HCT116 (cell line): ENCODE measurements around the gene RBBP8NL. TPM values are rescaled to one million over a fixed set of nuclear protein-coding genes. Genes with fewer than 3 reads are reported as not detected.

Experiments used
- ATAC-seq: fragments of 200-7000 bp; cut with Tn5 transposase; 2 replicates; pipeline ENCODE4 v1.9.1; 2020; ENCODE audit warnings: mild to moderate bottlenecking, moderate library complexity
- BruUV-seq: library from RNA; stranded (reverse); fragments of 400-500 nt; replicated peaks from 2 replicates; lab custom pipeline; 2021; lab: Mats Ljungman, UMichigan
- CTCF ChIA-PET: fragments of 300-600 bp; sonication (Branson Sonifier 250); formaldehyde crosslinking; loops from one replicate; lab custom pipeline; 2021; ENCODE audit warnings: antibody characterized with exemption; lab: Charles Lee
- POLR2A ChIA-PET: fragments of 300-600, 350-600 bp; sonication (Branson Sonifier 250); formaldehyde crosslinking; loops from one replicate; lab custom pipeline; 2021; ENCODE audit warnings: antibody characterized with exemption; lab: Charles Lee
- RAD21 ChIA-PET, 2 experiments: fragments of 300-600 bp; sonication (Branson Sonifier 250); formaldehyde crosslinking; loops; one replicate each; lab custom pipeline; 2023; ENCODE audit warnings: low total read pairs in 2 of 2; ENCODE audit not compliant: uncharacterized antibody in 2 of 2, unreplicated experiment in 2 of 2, low non-redundant PET in 1 of 2; lab: Charles Lee
- DNase-seq: peaks from one replicate; pipeline ENCODE4 v3.0.0-alpha.2; 2010; ENCODE audit warnings: low read depth, low spot score
- H2AFZ ChIP-seq: fragments of 200-600 bp; shearing (Covaris generic), sonication (generic); 2 replicates; pipeline ENCODE4 v1.6.1; 2017; ENCODE audit warnings: low read depth, mixed run types, mixed read lengths, antibody characterized with exemption, low read length; ENCODE audit not compliant: poor library complexity, severe bottlenecking
- H3K27ac ChIP-seq: 2 replicates; pipeline ENCODE4 v1.5.1; 2012; ENCODE audit warnings: low read depth, low read length
- H3K27me3 ChIP-seq: fragments of 200-600 bp; sonication (generic); 2 replicates; pipeline ENCODE4 v1.6.1; 2016; ENCODE audit warnings: mixed run types, low read length, mixed read lengths; ENCODE audit not compliant: insufficient read depth
- H3K36me3 ChIP-seq, 2 experiments: fragments of 200-500 bp in 1 of 2; fragments of 200-600 bp in 1 of 2; sonication (Bioruptor generic) in 1 of 2; sonication (generic) in 1 of 2; 2 replicates each; pipeline versions ENCODE4 v1.5.1 to v1.6.1; 2014 to 2016; ENCODE audit warnings: low read length in 2 of 2, inconsistent platforms in 1 of 2, mixed read lengths in 1 of 2, mixed run types in 1 of 2; ENCODE audit not compliant: insufficient read depth in 2 of 2, control insufficient read depth in 1 of 2
- H3K4me1 ChIP-seq, 2 experiments: fragments of 200-600 bp in 1 of 2; sonication (generic) in 1 of 2; 2 replicates each; pipeline versions ENCODE4 v1.5.1 to v1.6.1; 2012 to 2017; ENCODE audit warnings: low read length in 2 of 2, inconsistent platforms in 1 of 2, mild to moderate bottlenecking in 1 of 2, mixed read lengths in 1 of 2, mixed run types in 1 of 2, moderate library complexity in 1 of 2; ENCODE audit not compliant: insufficient read depth in 2 of 2, control insufficient read depth in 1 of 2
- H3K4me2 ChIP-seq: fragments of 200-600 bp; sonication (generic); 2 replicates; pipeline ENCODE4 v1.6.1; 2017; ENCODE audit warnings: mixed run types, low read length, mixed read lengths
- H3K4me3 ChIP-seq, 2 experiments: fragments of 200-600 bp in 1 of 2; sonication (generic) in 1 of 2; replicated peaks in 1 of 2; 2 replicates each; pipeline ENCODE4 v1.5.1; 2011 to 2016; ENCODE audit warnings: low read length in 2 of 2, control low read depth in 1 of 2, low read depth in 1 of 2, mild to moderate bottlenecking in 1 of 2, mixed read lengths in 1 of 2, mixed run types in 1 of 2
- H3K79me2 ChIP-seq: fragments of 200-600 bp; sonication (generic); 2 replicates; pipeline ENCODE4 v1.6.1; 2017; ENCODE audit warnings: mild to moderate bottlenecking, mixed run types, low read length, moderate library complexity, mixed read lengths; ENCODE audit not compliant: insufficient read depth
- H3K9ac ChIP-seq: fragments of 200-600 bp; sonication (generic); 2 replicates; pipeline ENCODE4 v1.6.1; 2016; ENCODE audit warnings: low read length, mixed read lengths
- H3K9me2 ChIP-seq: fragments of 200-600 bp; sonication (generic), shearing (Covaris generic); 2 replicates; pipeline ENCODE4 v1.6.1; 2017; ENCODE audit warnings: mixed run types, mild to moderate bottlenecking, moderate library complexity; ENCODE audit not compliant: insufficient read depth
- H3K9me3 ChIP-seq, 2 experiments: fragments of 200-500 bp in 1 of 2; fragments of 200-600 bp in 1 of 2; sonication (Bioruptor generic) in 1 of 2; sonication (generic) in 1 of 2; 2 replicates each; pipeline ENCODE4 v1.6.1; 2014 to 2017; ENCODE audit warnings: low read length in 2 of 2, mixed read lengths in 2 of 2, inconsistent platforms in 1 of 2, low read depth in 1 of 2, mild to moderate bottlenecking in 1 of 2, mixed run types in 1 of 2, moderate library complexity in 1 of 2; ENCODE audit not compliant: control insufficient read depth in 1 of 2, insufficient read depth in 1 of 2
- H4K20me1 ChIP-seq: fragments of 200-600 bp; sonication (generic), shearing (Covaris generic); 2 replicates; pipeline ENCODE4 v1.6.1; 2017; ENCODE audit warnings: mixed run types, mild to moderate bottlenecking, moderate library complexity; ENCODE audit not compliant: insufficient read depth
- ATF3 ChIP-seq: IDR thresholded peaks from 2 replicates; pipeline ENCODE4 v1.6.1; 2012
- CBX3 ChIP-seq: IDR thresholded peaks from 2 replicates; pipeline ENCODE4 v1.6.1; 2012; ENCODE audit warnings: low read depth
- ELF1 ChIP-seq: IDR thresholded peaks from 2 replicates; pipeline ENCODE4 v1.6.1; 2012; ENCODE audit warnings: low read depth, borderline replicate concordance
- EZH2 ChIP-seq: fragments of 200-600 bp; sonication (generic); IDR thresholded peaks from 2 replicates; pipeline ENCODE4 v1.6.1; 2017; ENCODE audit warnings: antibody characterized with exemption, mixed run types
- JUND ChIP-seq: IDR thresholded peaks from 2 replicates; pipeline ENCODE4 v1.6.1; 2012
- POLR2A ChIP-seq: IDR thresholded peaks from 2 replicates; pipeline ENCODE4 v1.7.0; 2011; ENCODE audit warnings: borderline replicate concordance; ENCODE audit not compliant: insufficient read depth, insufficient read length; ENCODE audit errors: extremely low read depth
- POLR2AphosphoS5 ChIP-seq: IDR thresholded peaks from 2 replicates; pipeline ENCODE4 v1.6.1; 2011; ENCODE audit warnings: mild to moderate bottlenecking, low read depth, low read length, moderate library complexity
- RAD21 ChIP-seq: IDR thresholded peaks from 2 replicates; pipeline ENCODE4 v1.6.1; 2012; ENCODE audit warnings: low read depth, mild to moderate bottlenecking
- REST ChIP-seq: IDR thresholded peaks from 2 replicates; pipeline ENCODE4 v1.6.1; 2012; ENCODE audit warnings: low read depth
- SP1 ChIP-seq: IDR thresholded peaks from 2 replicates; pipeline ENCODE4 v1.6.1; 2012; ENCODE audit warnings: low read depth
- TCF7L2 ChIP-seq: IDR thresholded peaks from 2 replicates; pipeline ENCODE4 v1.7.0; 2011; ENCODE audit warnings: borderline replicate concordance, inconsistent platforms; ENCODE audit not compliant: insufficient read depth, insufficient read length; ENCODE audit errors: extremely low read depth
- YY1 ChIP-seq: IDR thresholded peaks from 2 replicates; pipeline ENCODE4 v1.6.1; 2011; ENCODE audit warnings: low read length, low read depth, moderate library complexity, mild to moderate bottlenecking; ENCODE audit not compliant: insufficient replicate concordance; ENCODE audit errors: extremely low read depth
- ZNF274 ChIP-seq: fragments of 200-500 bp; sonication (Bioruptor generic); IDR thresholded peaks from 2 replicates; pipeline ENCODE4 v1.6.1; 2014; ENCODE audit warnings: mild to moderate bottlenecking, low read depth, low read length, inconsistent platforms
- intact Hi-C: fragments of 100-400 bp; cut with micrococcal nuclease; formaldehyde crosslinking; loops from 2 replicates; pipeline ENCODE4 v1.10.0; 2022
- total RNA-seq: library from RNA; stranded (reverse); gene quantifications from one replicate; pipeline ENCODE4 v1.2.1, GENCODE V29; 2021; ENCODE audit not compliant: unreplicated experiment
- TF ChIP-seq, protein P1 (sequence below): IDR thresholded peaks from 2 replicates; pipeline ENCODE4 v1.6.1; 2012
- TF ChIP-seq, protein P2 (sequence below): IDR thresholded peaks from 2 replicates; pipeline ENCODE4 v1.6.1; 2011; ENCODE audit warnings: mild to moderate bottlenecking, low read length, moderate library complexity; ENCODE audit not compliant: insufficient replicate concordance; ENCODE audit errors: extremely low read depth

Gene RBBP8NL
- total RNA-seq, 1 experiment from 2014 or later = 0.59 TPM

GRCh38 chr20:62462976-62463592, 35.7 kb upstream of the RBBP8NL start:
- Histone ChIP-seq H3K9ac (no peak overlapping the region), H4K20me1 (no peaks in the 10 kb centered on the region), H3K9me2 (no peaks in the 10 kb centered on the region), H3K79me2 (no peaks in the 10 kb centered on the region), H3K4me1 (no peaks in the 10 kb centered on the region), H3K4me3 (no peak overlapping the region), H3K27me3 (no peaks in the 10 kb centered on the region), H3K9me3 (no peaks in the 10 kb centered on the region), H3K4me2 (no peak overlapping the region), H3K27ac (no peak overlapping the region), H3K36me3 (no peaks in the 10 kb centered on the region), H2AFZ (no peak overlapping the region)
- RAD21 ChIA-PET = no interaction called here
- ATAC-seq (no peak), DNase-seq (no peak)
- no TSS peak for BruUV-seq
- CTCF ChIA-PET = no interaction called here
- no peak for TF ChIP-seq POLR2A
- TF ChIP-seq ATF3 = no peak
- no peak for TF ChIP-seq JUND
- no peak for TF ChIP-seq CBX3
- TF ChIP-seq TCF7L2 = no peak
- intact Hi-C loops = no loop called here
- POLR2A ChIA-PET = no interaction called here

DNA sequence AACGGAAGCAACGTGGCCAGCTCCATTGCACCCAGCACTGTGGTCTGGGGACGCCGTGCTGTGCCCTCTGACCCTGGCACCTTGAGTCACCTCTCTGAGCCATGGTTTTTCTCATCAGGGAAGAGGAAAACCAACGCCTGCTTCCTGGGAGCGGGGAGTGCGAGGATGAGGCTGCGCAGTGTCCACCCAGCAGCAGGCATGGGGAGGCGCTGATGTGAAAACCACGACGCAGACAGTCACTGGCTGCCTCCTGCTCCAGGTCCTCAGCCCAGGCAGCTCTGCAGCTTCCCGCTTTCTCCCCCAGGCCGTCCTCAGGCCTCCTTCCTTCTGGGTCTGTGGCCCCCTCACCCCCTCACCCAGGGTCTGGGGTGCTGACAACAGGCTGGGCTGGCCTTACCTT, 34.5 kb upstream of the RBBP8NL start:
- POLR2A ChIA-PET = no interaction called here
- ATAC-seq = no peak
- Histone ChIP-seq H4K20me1 (no peaks in the 10 kb centered on the region), H3K9me2 (no peaks in the 10 kb centered on the region), H3K9me3 (no peaks in the 10 kb centered on the region), H3K4me1 (no peaks in the 10 kb centered on the region), H3K27me3 (no peaks in the 10 kb centered on the region), H3K9ac (no peak overlapping the region), H3K4me3 (no peak overlapping the region), H2AFZ (no peak overlapping the region), H3K4me2 (no peak overlapping the region), H3K27ac (no peak overlapping the region), H3K36me3 (no peaks in the 10 kb centered on the region), H3K79me2 (no peaks in the 10 kb centered on the region)
- CTCF ChIA-PET = no interaction called here
- no peak for DNase-seq
- intact Hi-C loops = no loop called here
- RAD21 ChIA-PET = no interaction called here
- BruUV-seq = no TSS peak
- TF ChIP-seq YY1 = no peak
- TF ChIP-seq ELF1 = no peak
- TF ChIP-seq, protein P1, sequence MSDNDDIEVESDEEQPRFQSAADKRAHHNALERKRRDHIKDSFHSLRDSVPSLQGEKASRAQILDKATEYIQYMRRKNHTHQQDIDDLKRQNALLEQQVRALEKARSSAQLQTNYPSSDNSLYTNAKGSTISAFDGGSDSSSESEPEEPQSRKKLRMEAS = no peak
- TF ChIP-seq REST = no peak
- no peak for TF ChIP-seq RAD21
- no peak for TF ChIP-seq CBX3
- TF ChIP-seq EZH2 = no peak
- TF ChIP-seq ZNF274 = no peak
- no peak for TF ChIP-seq JUND
- no peak for TF ChIP-seq SP1
- TF ChIP-seq, protein P2, sequence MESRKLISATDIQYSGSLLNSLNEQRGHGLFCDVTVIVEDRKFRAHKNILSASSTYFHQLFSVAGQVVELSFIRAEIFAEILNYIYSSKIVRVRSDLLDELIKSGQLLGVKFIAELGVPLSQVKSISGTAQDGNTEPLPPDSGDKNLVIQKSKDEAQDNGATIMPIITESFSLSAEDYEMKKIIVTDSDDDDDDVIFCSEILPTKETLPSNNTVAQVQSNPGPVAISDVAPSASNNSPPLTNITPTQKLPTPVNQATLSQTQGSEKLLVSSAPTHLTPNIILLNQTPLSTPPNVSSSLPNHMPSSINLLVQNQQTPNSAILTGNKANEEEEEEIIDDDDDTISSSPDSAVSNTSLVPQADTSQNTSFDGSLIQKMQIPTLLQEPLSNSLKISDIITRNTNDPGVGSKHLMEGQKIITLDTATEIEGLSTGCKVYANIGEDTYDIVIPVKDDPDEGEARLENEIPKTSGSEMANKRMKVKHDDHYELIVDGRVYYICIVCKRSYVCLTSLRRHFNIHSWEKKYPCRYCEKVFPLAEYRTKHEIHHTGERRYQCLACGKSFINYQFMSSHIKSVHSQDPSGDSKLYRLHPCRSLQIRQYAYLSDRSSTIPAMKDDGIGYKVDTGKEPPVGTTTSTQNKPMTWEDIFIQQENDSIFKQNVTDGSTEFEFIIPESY = no peak
- no peak for TF ChIP-seq POLR2AphosphoS5
